ENCODE results near the gene TTLL9.
"Not testable (repeated sequence)": the region's sequence is repeated elsewhere in the genome, so short reads cannot be mapped to it uniquely, and the experiment has no call there.

TTLL9 gene

GRCh38 chr20:31890646-31891045, 20.2 kb downstream of the TTLL9 start:
- DNase-seq: no peak

DNA sequence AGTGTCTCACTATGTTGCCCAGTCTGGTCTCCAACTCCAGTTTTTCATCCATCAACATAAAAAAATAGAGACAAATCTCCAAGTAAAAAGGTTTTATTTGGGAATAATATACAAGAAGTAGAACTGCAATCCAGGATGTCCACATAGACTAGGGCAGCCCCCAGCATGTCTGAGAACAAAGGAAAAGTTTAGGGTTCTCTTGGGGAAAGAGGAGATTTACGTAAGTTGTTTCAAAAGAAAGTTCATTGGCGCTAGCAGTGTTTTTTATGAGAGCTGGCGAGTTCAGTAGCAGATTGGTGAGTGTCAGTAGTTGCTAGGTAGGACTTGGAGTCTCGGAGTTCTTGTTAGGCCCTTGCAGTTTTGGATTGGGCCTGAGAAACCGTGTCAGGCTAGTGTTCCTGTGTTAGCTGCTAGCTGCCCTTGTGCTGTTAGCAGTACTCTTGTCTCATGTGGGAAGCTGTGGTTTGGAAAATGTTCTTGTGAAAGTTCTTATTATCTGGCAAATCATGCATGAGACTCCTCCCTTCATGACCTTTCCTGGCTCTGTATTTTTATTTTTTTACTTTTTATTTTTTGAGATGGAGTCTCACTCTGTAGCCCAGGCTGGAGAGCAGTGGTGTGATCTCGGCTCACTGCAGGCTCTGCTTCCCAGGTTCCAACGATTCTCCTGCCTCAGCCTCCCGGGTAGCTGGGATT, 24.7 kb downstream of the TTLL9 start:
- DNase-seq: no peak

DNA sequence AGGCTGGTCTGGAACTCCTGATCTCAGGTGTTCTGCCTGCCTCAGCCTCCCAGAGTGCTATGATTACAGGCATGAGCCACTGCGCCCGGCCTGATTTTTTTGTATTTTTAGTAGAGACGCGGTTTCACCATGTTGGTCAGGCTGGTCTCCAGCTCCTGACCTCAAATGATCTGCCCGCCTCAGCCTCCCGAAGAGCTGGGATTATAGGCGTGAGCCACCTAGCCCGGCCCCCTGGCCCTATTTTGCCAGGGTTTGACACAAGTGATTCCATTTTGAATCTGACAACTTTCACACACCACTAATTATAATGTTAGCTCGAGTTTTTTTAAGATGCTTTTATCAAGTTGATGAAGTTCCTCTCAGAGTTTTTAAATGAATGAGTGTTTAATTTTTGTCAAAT, 25.6 kb downstream of the TTLL9 start:
- no peak for DNase-seq

DNA sequence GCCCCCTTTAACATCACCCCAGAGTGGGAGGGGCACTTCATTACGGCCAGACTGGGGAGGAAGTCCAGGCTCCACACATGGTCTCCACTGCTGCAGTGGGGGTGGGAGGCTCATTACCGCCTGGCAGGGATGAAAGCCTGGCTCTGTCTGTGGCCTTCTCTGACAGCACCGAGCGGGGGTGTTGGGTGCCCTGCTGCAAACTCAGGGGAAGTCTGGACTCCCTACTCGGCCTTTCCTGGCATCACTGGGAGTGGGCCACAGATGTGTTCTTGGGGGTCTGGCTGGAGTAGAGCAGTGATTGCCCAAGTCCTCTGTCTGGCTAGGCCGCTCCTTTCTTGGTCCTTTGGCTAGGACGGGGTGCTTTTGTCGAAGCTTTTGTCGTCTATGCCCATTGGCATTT, 27.1 kb downstream of the TTLL9 start:
- no peak for DNase-seq

GRCh38 chr20:31901615-31902014, 31.2 kb downstream of the TTLL9 start:
- no peak for DNase-seq

GRCh38 chr20:31903627-31904386, 33.4 kb downstream of the TTLL9 start:
- DNase-seq: no peak

- no peak for DNase-seq
These were observed 35.6 kb downstream of the TTLL9 start for GRCh38 chr20:31906001-31906400.

- DNase-seq: no peak
These were observed 36.6 kb downstream of the TTLL9 start for GRCh38 chr20:31907046-31907445.

DNA sequence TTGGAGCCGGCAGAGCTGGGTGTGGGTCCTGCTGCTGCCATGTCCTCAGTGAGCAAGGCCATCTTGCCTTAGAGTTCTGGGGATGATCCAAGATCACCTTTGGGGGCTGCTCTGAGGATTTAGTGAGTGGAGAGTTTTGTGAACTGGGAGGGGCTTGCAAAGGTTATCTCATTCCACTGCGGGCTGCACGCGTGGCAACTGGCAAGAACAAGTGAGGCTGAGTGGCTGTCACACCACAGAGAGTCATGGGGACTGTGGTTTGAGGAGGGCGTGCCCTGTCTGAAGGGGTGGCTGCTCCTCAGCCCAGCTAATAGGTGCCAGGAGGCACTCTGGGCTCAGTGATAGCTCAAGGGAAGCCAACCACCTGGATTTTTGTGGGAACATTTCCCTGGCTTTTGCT, 37.6 kb downstream of the TTLL9 start:
- no peak for DNase-seq

DNA sequence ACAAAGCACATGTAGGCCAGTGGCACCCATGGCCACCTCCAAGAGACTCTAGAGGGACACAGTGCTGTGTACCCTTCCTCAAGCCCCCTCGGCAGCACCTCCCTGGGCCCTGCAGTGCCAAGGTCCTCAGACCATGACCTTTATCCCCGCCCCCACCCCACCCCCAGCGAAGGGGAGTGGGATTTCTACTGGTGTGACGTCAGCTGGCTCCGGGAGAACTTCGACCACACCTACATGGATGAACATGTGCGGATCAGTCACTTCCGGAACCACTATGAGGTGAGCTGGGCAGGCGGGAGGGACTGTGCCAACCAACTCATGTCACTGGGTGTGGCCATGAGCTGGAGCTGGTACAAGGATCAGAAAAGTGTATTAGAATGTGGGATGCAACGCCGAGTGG, 38.0 kb downstream of the TTLL9 start:
- no peak for DNase-seq

DNA sequence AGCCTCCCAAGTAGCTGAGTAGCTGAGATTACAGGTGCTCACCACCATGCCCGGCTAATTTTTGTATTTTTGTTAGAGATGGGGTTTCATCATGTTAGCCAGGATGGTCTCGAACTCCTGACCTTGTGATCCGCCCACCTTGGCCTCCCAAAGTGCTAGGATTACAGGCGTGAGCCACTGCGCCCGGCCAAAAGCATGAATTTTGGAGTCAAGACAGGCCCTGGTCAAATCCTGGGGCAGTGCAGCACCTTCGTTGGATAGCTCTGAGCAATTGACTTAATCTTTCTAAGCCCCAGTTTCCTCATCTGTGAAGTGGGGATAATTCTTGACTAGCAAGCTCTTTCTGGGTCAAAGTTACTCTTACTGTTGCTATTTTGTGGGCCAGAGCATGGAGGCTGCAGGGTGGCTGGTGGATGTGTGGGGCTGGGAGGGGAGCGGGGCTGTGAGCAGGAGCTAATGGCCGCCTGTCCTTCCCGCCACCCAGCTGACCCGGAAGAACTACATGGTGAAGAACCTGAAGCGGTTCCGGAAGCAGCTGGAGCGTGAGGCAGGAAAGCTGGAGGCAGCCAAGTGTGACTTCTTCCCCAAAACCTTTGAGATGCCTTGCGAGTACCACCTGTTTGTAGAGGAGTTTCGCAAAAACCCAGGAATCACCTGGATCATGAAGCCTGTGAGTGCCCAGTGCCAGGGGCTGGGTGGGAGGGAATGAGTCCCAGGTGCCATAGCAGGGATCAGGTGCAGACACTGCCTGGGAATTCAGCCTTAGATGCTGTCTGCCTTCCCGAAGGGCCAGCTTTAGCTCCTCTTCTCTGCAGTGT, 39.0 kb downstream of the TTLL9 start:
- DNase-seq: no peak

DNA sequence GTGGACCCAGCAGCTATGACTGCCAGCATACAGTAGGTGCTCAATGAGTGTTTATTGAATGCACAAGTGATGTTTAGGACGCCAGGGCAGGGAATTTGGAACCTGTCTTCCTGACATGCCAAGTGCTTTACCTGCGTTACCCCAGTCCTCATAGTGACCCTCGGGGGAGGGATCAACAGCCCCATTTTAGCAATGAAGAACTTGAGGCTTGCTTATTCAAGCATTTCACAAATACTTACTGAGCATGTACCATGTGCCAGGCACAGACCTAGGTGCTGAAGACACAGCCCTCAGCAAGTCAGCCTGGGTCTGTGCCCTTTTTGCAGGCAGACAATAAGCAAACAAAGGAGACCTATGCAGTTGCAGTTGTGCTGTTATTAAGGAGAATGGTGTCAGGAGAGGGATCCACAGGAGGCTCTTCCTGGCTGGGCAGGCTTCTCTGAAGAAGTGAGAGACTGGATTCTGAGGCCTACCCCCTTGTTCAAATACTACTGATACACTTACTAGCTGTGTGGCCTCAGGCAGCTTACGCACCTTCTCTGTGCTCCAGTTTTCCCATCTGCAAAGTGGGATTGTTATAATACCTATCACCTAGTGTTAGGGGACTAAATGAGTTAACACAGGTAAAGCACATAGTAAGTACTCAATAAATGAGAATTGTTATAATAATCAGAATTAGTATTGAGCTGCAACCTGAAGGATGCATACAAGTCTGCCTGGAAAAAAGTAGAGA, 39.8 kb downstream of the TTLL9 start:
- DNase-seq: no peak

DNA sequence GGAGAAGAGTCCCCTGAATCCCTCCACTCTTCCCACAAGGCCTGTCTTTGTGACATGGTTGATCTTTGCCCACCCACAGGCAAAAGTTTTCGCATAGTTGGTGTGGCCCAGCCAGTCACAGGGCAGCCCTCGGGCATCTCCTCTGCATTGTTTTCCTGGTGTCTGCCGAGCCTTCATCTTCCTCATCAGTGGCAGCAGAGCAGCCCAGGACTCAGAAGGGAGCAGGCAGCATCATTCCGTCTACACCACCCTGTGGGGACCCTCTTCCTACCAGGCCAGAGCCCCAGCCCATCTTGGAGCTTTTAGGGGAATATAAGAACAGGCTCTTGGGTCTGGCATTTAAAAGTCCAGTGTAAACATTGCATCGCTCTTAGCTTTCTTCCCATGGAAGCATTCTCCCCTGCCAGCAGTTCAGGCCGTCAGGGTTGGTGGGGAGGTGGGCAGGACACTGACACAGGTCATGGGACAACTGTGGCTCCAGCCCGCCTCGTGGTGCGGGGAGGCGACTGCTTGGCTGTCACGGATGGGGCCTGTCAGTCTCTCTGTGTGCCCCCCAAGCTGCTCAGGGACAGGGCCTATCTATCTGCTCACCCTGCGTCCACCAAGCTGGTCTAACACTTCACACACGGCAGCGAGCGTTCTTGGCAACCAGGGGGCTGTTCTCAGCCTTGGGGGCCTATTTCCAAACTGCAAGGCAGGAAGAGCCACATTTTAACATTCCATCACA, 43.2 kb downstream of the TTLL9 start:
- DNase-seq: no peak

- DNase-seq: no peak
These were observed 43.7 kb downstream of the TTLL9 start for GRCh38 chr20:31914170-31914569.

DNA sequence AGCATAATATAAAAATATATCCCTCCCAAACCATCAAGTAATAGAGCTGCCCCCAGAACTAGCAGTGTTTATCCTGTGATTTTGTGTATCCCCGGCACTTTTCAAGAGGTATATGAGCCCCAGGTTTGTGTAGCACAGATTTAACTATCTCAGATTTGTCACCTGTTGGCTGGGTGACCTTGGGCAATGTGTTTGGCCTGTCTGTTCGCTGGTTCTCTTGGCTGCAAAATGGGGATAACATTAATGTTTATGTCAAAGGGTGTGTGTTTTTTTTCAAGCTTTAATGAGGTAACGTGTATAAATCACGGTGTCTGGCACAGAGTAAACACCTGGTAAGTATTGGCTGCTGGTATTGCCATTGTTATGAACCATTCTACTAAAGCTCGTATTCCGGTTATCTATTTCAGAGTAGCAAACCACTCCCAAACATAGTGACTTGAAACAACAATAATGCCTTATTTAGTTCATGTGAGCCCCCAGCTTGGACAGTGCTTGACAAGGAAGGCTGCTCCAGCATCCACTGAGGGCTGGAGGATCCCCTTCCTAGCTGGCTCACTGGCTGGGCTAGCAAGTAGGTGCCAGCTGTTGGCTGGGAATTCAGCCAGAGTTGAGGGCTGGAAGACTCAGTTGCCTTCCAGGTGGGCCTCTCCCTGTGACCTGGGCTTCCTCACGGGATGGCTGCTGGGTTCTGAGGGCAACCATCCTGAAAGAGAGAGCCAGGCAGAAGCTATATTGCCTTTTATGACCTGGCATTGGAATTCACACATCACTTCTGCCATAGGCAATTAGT, 45.3 kb downstream of the TTLL9 start:
- no peak for DNase-seq

DNA sequence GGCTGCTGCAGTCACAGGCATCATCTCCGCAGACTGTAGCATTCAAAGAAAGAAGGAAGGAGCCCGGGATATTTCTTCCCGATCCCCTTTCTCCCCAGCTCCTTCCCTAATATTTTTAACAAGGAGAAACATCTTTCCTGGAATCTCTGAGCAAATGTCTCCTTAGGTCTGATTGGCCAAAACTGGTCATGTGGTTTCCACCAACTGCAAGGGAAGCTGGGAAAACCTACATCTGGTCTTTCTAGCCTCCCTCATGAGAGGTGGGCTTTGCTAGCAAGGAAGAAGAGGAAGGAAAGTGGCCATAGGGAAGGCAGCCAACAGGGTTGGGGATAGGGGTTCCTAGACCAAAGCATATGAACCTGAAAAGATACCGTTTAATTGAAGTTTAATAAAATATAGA, 46.3 kb downstream of the TTLL9 start:
- no peak for DNase-seq

- not testable (repeated sequence) for DNase-seq
These were observed 47.6 kb downstream of the TTLL9 start for GRCh38 chr20:31917962-31918412.

DNA sequence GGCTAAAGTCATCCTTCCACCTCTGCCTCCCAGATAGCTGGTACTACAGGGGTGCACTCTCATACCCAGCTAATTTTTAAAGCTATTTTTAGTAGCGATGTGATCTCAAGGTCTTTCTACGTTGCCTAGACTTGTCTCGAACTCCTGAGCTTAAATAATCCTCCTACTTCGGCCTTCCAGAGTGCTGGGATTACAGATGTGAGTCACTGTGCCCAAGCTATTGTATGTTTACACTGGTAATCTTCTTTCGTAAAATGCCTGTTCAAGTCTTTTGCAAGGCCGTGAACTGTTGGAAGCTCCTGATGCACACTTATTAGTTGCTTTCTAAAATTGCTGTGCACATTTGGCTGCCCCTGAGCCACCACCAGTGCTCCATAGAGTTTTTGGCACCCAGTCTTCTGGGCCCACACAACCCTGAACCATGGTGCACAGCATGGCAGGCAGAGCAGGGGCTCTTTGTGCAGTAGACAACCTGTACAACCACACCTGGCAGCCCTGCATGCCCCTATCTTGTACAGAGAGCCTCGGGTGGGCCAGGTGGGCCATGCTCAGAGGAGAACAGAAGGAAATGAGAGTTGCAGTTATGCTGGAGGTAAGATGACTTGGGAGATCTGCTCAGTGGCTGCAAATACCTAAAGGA, 48.2 kb downstream of the TTLL9 start:
- no peak for DNase-seq

DNA sequence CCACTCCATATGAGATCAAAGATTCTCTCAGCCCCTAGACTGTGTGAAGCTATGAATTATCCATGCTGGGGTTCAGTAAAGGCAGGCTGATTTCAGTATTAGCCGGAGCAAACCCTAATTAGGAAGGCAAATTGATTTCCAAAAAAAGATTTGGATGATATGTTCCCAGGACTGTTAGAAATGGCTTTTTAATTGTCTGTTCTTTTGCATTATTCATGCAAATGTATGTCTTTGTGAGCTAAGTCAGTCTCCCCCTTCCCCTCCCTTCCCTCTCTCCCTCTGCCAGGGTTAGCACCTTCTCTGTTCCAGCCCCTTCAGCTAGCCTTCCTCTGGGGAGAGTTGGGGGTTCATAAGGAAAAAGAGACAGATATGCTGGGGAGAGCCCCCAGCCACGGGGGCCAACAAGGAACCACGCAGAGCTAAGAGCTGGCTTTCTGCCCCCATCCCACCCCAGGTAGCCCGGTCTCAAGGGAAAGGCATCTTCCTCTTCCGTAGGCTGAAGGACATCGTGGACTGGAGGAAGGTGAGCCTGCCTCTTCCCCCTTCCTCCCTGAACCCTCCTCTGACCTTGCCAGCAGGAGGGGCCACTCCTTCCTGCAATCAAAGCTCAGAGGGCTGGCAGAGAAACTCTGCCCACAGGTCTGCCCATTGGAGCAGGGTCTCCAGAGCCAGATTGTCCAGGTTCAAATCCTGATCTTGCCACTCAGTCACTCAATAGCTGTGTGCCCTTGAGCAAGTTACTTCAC, 49.1 kb downstream of the TTLL9 start:
- DNase-seq: no peak

DNA sequence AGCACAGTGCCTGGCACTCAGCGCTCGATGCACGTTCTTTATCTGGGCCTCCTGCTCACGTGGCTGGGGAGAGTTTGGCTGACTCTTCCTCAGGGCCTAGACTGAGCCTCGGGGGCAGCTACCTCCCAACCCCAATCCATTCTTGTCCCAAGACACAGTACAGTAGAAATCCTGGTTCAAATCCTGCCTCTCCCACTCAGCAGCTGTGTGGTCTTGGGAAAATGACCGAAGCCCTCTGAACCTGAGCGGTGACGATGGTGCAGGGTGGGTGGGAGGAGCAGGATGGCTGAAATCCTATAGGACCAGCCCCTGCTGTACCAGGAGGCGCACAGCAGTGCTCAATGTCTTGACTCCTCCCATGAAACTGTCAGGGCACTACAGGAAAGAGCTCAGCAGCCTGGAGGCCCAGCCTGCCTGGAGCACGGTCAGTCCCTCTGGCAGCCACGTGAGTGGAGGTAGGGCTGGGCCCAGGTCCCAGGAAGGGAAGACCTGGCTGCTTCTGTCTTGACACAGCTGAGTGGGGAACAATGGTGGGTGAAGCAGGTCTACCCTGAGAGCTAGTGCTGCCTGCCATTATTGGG, 49.9 kb downstream of the TTLL9 start:
- DNase-seq: no peak
